Activated naive CD4-positive, alpha-beta T cell treated with anti-CD3 and anti-CD28 coated beads, Interleukin-2, amount 50 U/mL, for 72 hours (primary cell): ENCODE data around the gene LYPD8. TPM values are rescaled to one million over a fixed set of nuclear protein-coding genes. Genes with fewer than 3 reads are reported as not detected.
"Not testable (repeated sequence)": the region's sequence is repeated elsewhere in the genome, so short reads cannot be mapped to it uniquely, and the experiment has no call there.

Experiments used
- ATAC-seq, 2 donors: fragments of 150-1000 bp; cut with Tn5 transposase; 2 replicates each; pipeline ENCODE4 v1.10.0; 2021; ENCODE audit warnings: mild to moderate bottlenecking in 2 of 2, moderate library complexity in 2 of 2
- DNase-seq, 2 donors: peaks; one replicate each; pipeline ENCODE4 v3.0.0; 2021 to 2022; ENCODE audit warnings: low spot score in 2 of 2
- H3K27ac Mint-ChIP-seq, 2 donors: one replicate each; pipeline ENCODE4 v1.8.0; 2022; ENCODE audit warnings: mild to moderate bottlenecking in 2 of 2, mixed read lengths in 2 of 2
- H3K36me3 Mint-ChIP-seq, 2 donors: one replicate each; pipeline ENCODE4 v1.8.0; 2022; ENCODE audit warnings: mixed read lengths in 2 of 2
- H3K9me3 Mint-ChIP-seq, 2 donors: one replicate each; pipeline ENCODE4 v1.8.0; 2022; ENCODE audit warnings: mixed read lengths in 2 of 2
- total RNA-seq, 2 donors: library from RNA; stranded (reverse); gene quantifications; one replicate each; pipeline ENCODE4 v1.2.3, GENCODE V29; 2022

Gene LYPD8
- not detected for total RNA-seq

GRCh38 chr1:248755517-248755916, at the start of gene LYPD8:
LYPD8 (minus strand) TSS chr1:248755759; CDS start chr1:248751081, 4,678 bp downstream.
- Mint-ChIP-seq H3K9me3 (no peaks in the 10 kb centered on the region), H3K27ac (no peak within 1 kb of the TSS), H3K36me3 (peaks cover 0 to 1% of the 10 kb centered on the region in 2 donors)
- DNase-seq (no peak), ATAC-seq (no peak)

GRCh38 chr1:248804771-248805681, 49.5 kb upstream of the LYPD8 start:
- Mint-ChIP-seq H3K27ac (peak overlapping the region in 1 of 2 donors; percentile 62), H3K9me3 (no peaks in the 10 kb centered on the region), H3K36me3 (no peaks in the 10 kb centered on the region)
- ATAC-seq (no peak), DNase-seq (no peak)

- H3K27ac Mint-ChIP-seq, DNase-seq, H3K9me3 Mint-ChIP-seq, H3K36me3 Mint-ChIP-seq, ATAC-seq: not testable (repeated sequence)
Measured at GRCh38 chr1:248803501-248803900, 47.9 kb upstream of the LYPD8 start.

- no peak for ATAC-seq
- Mint-ChIP-seq H3K9me3 (no peaks in the 10 kb centered on the region), H3K27ac (no peak overlapping the region), H3K36me3 (no peaks in the 10 kb centered on the region)
- no peak for DNase-seq
Measured at GRCh38 chr1:248802454-248802853, 46.9 kb upstream of the LYPD8 start.

- ATAC-seq (no peak), DNase-seq (no peak)
- Mint-ChIP-seq H3K27ac (no peak overlapping the region), H3K9me3 (no peaks in the 10 kb centered on the region), H3K36me3 (no peaks in the 10 kb centered on the region)
Measured at GRCh38 chr1:248800459-248800858, 44.9 kb upstream of the LYPD8 start.

- H3K27ac Mint-ChIP-seq = no peak overlapping the region
- no peak for DNase-seq
- H3K9me3 Mint-ChIP-seq = peaks cover 7 to 9% of the 10 kb centered on the region in 2 donors
- ATAC-seq = no peak
- H3K36me3 Mint-ChIP-seq = peaks cover 0 to 2% of the 10 kb centered on the region in 2 donors
Measured at GRCh38 chr1:248798791-248799190, 43.2 kb upstream of the LYPD8 start.

GRCh38 chr1:248794663-248795062, 39.1 kb upstream of the LYPD8 start:
- peaks cover 9 to 10% of the 10 kb centered on the region in 2 donors for H3K9me3 Mint-ChIP-seq
- H3K36me3 Mint-ChIP-seq, ATAC-seq, H3K27ac Mint-ChIP-seq, DNase-seq: not testable (repeated sequence)

GRCh38 chr1:248793592-248793991, 38.0 kb upstream of the LYPD8 start:
- H3K27ac Mint-ChIP-seq = peak overlapping the region in 1 of 2 donors; percentile 78
- DNase-seq (peak in 1 of 2 donors; percentile 27), ATAC-seq (peak; percentile 75 to 96)
- H3K9me3 Mint-ChIP-seq = peaks cover 9 to 10% of the 10 kb centered on the region in 2 donors
- peaks cover 0 to 6% of the 10 kb centered on the region in 2 donors for H3K36me3 Mint-ChIP-seq

- H3K27ac Mint-ChIP-seq = no peak overlapping the region
- H3K9me3 Mint-ChIP-seq = peaks cover 9 to 10% of the 10 kb centered on the region in 2 donors
- DNase-seq = no peak
- H3K36me3 Mint-ChIP-seq = peaks cover 0 to 6% of the 10 kb centered on the region in 2 donors
- ATAC-seq = no peak
Measured at GRCh38 chr1:248792342-248792741, 36.8 kb upstream of the LYPD8 start.

- Mint-ChIP-seq H3K9me3 (peaks cover 9 to 10% of the 10 kb centered on the region in 2 donors), H3K36me3 (peaks cover 0 to 6% of the 10 kb centered on the region in 2 donors), H3K27ac (no peak overlapping the region)
- ATAC-seq (no peak), DNase-seq (no peak)
Measured at GRCh38 chr1:248791010-248791409, 35.5 kb upstream of the LYPD8 start.

- ATAC-seq (no peak), DNase-seq (no peak)
- Mint-ChIP-seq H3K9me3 (peaks cover 9 to 10% of the 10 kb centered on the region in 2 donors), H3K36me3 (peaks cover 0 to 6% of the 10 kb centered on the region in 2 donors), H3K27ac (no peak overlapping the region)
Measured at GRCh38 chr1:248790456-248790855, 34.9 kb upstream of the LYPD8 start.

- not testable (repeated sequence) for H3K27ac Mint-ChIP-seq, H3K36me3 Mint-ChIP-seq, DNase-seq, H3K9me3 Mint-ChIP-seq, ATAC-seq
Measured at GRCh38 chr1:248789337-248789736, 33.8 kb upstream of the LYPD8 start.

GRCh38 chr1:248788327-248788726, 32.8 kb upstream of the LYPD8 start:
- Mint-ChIP-seq H3K9me3 (no peaks in the 10 kb centered on the region), H3K36me3 (no peaks in the 10 kb centered on the region), H3K27ac (no peak overlapping the region)
- no peak for ATAC-seq
- DNase-seq = no peak

GRCh38 chr1:248787430-248787829, 31.9 kb upstream of the LYPD8 start:
- ATAC-seq (no peak), DNase-seq (no peak)
- H3K9me3 Mint-ChIP-seq = no peaks in the 10 kb centered on the region
- peak overlapping the region in 1 of 2 donors; percentile 51 for H3K27ac Mint-ChIP-seq
- no peaks in the 10 kb centered on the region for H3K36me3 Mint-ChIP-seq

- peaks cover 0 to 7% of the 10 kb centered on the region in 2 donors for H3K9me3 Mint-ChIP-seq
- ATAC-seq = peak; percentile 65 to 94
- DNase-seq = no peak
Measured at GRCh38 chr1:248786156-248786555, 30.6 kb upstream of the LYPD8 start.

GRCh38 chr1:248783367-248783766, 27.8 kb upstream of the LYPD8 start:
- Mint-ChIP-seq H3K9me3 (peaks cover 7 to 8% of the 10 kb centered on the region in 2 donors), H3K27ac (no peak overlapping the region), H3K36me3 (peaks cover 0 to 12% of the 10 kb centered on the region in 2 donors)
- ATAC-seq (no peak), DNase-seq (no peak)

More at GRCh38 chr1:248786156-248786555, 30.6 kb upstream of the LYPD8 start:
- Mint-ChIP-seq H3K36me3 (peaks cover 0 to 8% of the 10 kb centered on the region in 2 donors), H3K27ac (no peak overlapping the region)

GRCh38 chr1:248782416-248783141, 27.0 kb upstream of the LYPD8 start:
- Mint-ChIP-seq H3K36me3 (peaks cover 0 to 12% of the 10 kb centered on the region in 2 donors), H3K27ac (no peak overlapping the region), H3K9me3 (peaks cover 7 to 8% of the 10 kb centered on the region in 2 donors)
- DNase-seq (no peak), ATAC-seq (no peak)
